ENCODE measurements around the gene MACF1.

DNA sequence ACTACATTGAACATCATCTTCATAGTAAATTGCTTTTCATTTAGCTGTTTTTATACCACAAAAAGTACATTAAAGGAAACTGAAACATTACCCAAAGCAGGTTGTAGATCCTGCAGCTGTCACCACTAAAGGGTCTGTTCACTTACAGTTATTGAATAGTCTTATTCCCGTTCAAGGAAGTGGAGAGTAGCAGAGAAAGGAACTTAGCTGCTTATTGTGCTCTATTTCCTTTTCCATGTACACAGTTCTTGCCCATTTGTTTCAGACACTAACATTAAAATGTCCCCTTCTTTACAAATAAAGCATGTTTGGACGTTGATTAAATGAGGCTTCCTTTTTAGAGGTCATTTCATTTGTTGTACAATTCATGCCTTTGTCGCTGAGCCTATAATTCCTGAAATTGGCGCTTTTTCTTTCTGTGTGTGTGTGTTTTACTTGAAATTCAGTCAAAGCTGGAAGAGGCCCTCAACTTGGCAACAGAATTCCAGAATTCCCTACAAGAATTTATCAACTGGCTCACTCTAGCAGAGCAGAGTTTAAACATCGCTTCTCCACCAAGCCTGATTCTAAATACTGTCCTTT, 242.6 kb downstream of the MACF1 start:
- TF ChIP-seq CTCF (IDR thresholded peaks at IDR 0.05) = no peak
- no peak for TF ChIP-seq EZH2 (IDR thresholded peaks at IDR 0.05)
- TF ChIP-seq EZH2phosphoT487 (IDR thresholded peaks at IDR 0.05) = no peak

Measured in neural progenitor cell (in vitro differentiated cells).